ENCODE data around the gene SPATA25. TPM values are rescaled to one million over a fixed set of nuclear protein-coding genes. Genes with fewer than 3 reads are reported as not detected.

Gene SPATA25
- total and polyA plus RNA-seq, 2 donors (not counting 1 experiment from before 2014, with no cell fraction given), result 0.19 to 3.6 TPM

GRCh38 chr20:45920462-45921336 is 33.3 kb upstream of the SPATA25 start:
- Histone ChIP-seq H3K4me2 (ENCODE audit: extremely low read depth, insufficient read depth, low read length) (peak overlapping the region; percentile 79), H3K36me3 (ENCODE audit: control insufficient read depth, insufficient read depth, low read length) (no peaks in the 10 kb centered on the region), H2AFZ (ENCODE audit: low read length) (peak overlapping the region; percentile 1), H3K9ac (ENCODE audit: insufficient read depth, low read length) (no peak overlapping the region), H3K9me3 (ENCODE audit: control insufficient read depth, insufficient read depth, low read depth, low read length) (no peaks in the 10 kb centered on the region), H3K4me3 (replicated peaks in 1 of 4; ENCODE audit: control extremely low read depth in 1 of 4, insufficient read depth in 1 of 4, low read depth in 3 of 4, low read length in 4 of 4) (peak overlapping the region in 1 of 4 experiments; percentile 8), H3K27ac (ENCODE audit: insufficient read depth, low read length) (peak overlapping the region; percentile 46), H4K20me1 (ENCODE audit: control insufficient read depth, extremely low read depth, insufficient read depth, low read length) (no peaks in the 10 kb centered on the region), H3K79me2 (ENCODE audit: control insufficient read depth, insufficient read depth, low read length) (no peaks in the 10 kb centered on the region), H3K27me3 (ENCODE audit: control insufficient read depth, insufficient read depth, low read length) (no peaks in the 10 kb centered on the region), H3K4me1 (ENCODE audit: control insufficient read depth, extremely low read depth, insufficient read depth, low read length) (peaks cover 25% of the 10 kb centered on the region)
- peak in 1 of 2 donors; percentile 41 for DNase-seq (ENCODE audit: low read depth in 2 of 2)
- no peak for TF ChIP-seq CTCF (conservative IDR thresholded peaks at IDR 0.05 in 1 of 2, IDR thresholded peaks at IDR 0.05 in 1 of 2; ENCODE audit: low read depth in 1 of 2, low read length in 2 of 2)

- peak overlapping the region; percentile 79 for H3K4me2 ChIP-seq (ENCODE audit: extremely low read depth, insufficient read depth, low read length)
Observed at GRCh38 chr20:45919542-45920399, 32.3 kb upstream of the SPATA25 start.

More at GRCh38 chr20:45919542-45920399, 32.3 kb upstream of the SPATA25 start:
- Histone ChIP-seq H3K36me3 (ENCODE audit: control insufficient read depth, insufficient read depth, low read length) (no peaks in the 10 kb centered on the region), H2AFZ (ENCODE audit: low read length) (peak overlapping the region; percentile 1), H3K4me1 (ENCODE audit: control insufficient read depth, extremely low read depth, insufficient read depth, low read length) (peaks cover 25% of the 10 kb centered on the region), H3K27ac (ENCODE audit: insufficient read depth, low read length) (peak overlapping the region; percentile 46), H3K27me3 (ENCODE audit: control insufficient read depth, insufficient read depth, low read length) (no peaks in the 10 kb centered on the region), H3K9me3 (ENCODE audit: control insufficient read depth, insufficient read depth, low read depth, low read length) (no peaks in the 10 kb centered on the region), H3K9ac (ENCODE audit: insufficient read depth, low read length) (peak overlapping the region; percentile 34), H4K20me1 (ENCODE audit: control insufficient read depth, extremely low read depth, insufficient read depth, low read length) (no peaks in the 10 kb centered on the region), H3K79me2 (ENCODE audit: control insufficient read depth, insufficient read depth, low read length) (no peaks in the 10 kb centered on the region), H3K4me3 (replicated peaks in 1 of 4; ENCODE audit: control extremely low read depth in 1 of 4, insufficient read depth in 1 of 4, low read depth in 3 of 4, low read length in 4 of 4) (peak overlapping the region in 2 of 4 experiments; percentile 8 to 18)
- TF ChIP-seq CTCF (conservative IDR thresholded peaks at IDR 0.05 in 1 of 2, IDR thresholded peaks at IDR 0.05 in 1 of 2; ENCODE audit: low read depth in 1 of 2, low read length in 2 of 2), result no peak
- no peak for TF ChIP-seq EZH2 (IDR thresholded peaks at IDR 0.05; ENCODE audit: low read length, missing control alignments)
- peak; percentile 85 to 97 for DNase-seq (ENCODE audit: low read depth in 2 of 2)
